Natural killer cell (primary cell): ENCODE data around the gene SLC22A23. TPM values are rescaled to one million over a fixed set of nuclear protein-coding genes. Genes with fewer than 3 reads are reported as not detected.

Experiments used
- ATAC-seq, 3 donors: fragments of 150-1000 bp in 2 of 3; fragments of 200-7000 bp in 1 of 3; cut with Tn5 transposase; 1 replicate in 1 of 3; 2 replicates in 2 of 3; pipeline ENCODE4 v1.10.0; 2021; ENCODE audit warnings: mild to moderate bottlenecking in 2 of 3, moderate library complexity in 2 of 3
- DNase-seq, 2 donors: peaks; one replicate each; pipeline versions ENCODE4 v3.0.0 to v3.0.0-alpha.2; 2013 to 2021; ENCODE audit warnings: mixed read lengths in 1 of 2
- H3K27ac ChIP-seq: one replicate; pipeline ENCODE4 v1.5.1; 2013; ENCODE audit warnings: mild to moderate bottlenecking, low read length
- H3K27me3 ChIP-seq: one replicate; pipeline ENCODE4 v1.6.1; 2013; ENCODE audit warnings: low read length; ENCODE audit not compliant: control insufficient read depth, insufficient read depth
- H3K36me3 ChIP-seq: one replicate; pipeline ENCODE4 v1.6.1; 2013; ENCODE audit warnings: low read length; ENCODE audit not compliant: control insufficient read depth, insufficient read depth
- H3K4me1 ChIP-seq: one replicate; pipeline ENCODE4 v1.6.1; 2013; ENCODE audit warnings: low read length; ENCODE audit not compliant: control insufficient read depth, insufficient read depth
- H3K4me3 ChIP-seq: one replicate; pipeline ENCODE4 v1.5.1; 2013; ENCODE audit warnings: low read length
- H3K9me3 ChIP-seq: one replicate; pipeline ENCODE4 v1.6.1; 2013; ENCODE audit warnings: low read length; ENCODE audit not compliant: control insufficient read depth, insufficient read depth
- H3K27ac Mint-ChIP-seq, 2 donors: one replicate each; pipeline ENCODE4 v1.8.0; 2022; ENCODE audit warnings: mild to moderate bottlenecking in 2 of 2, mixed read lengths in 2 of 2, moderate library complexity in 1 of 2
- H3K27me3 Mint-ChIP-seq, 2 donors: one replicate each; pipeline ENCODE4 v1.8.0; 2022; ENCODE audit warnings: low read depth in 2 of 2, mixed read lengths in 2 of 2
- H3K36me3 Mint-ChIP-seq: one replicate; pipeline ENCODE4 v1.8.0; 2022; ENCODE audit warnings: mixed read lengths
- H3K4me1 Mint-ChIP-seq, 2 donors: one replicate each; pipeline ENCODE4 v1.8.0; 2022; ENCODE audit warnings: mixed read lengths in 2 of 2
- H3K4me3 Mint-ChIP-seq: one replicate; pipeline ENCODE4 v1.8.0; 2022; ENCODE audit warnings: mild to moderate bottlenecking, moderate library complexity, mixed read lengths
- H3K9me3 Mint-ChIP-seq, 2 donors: one replicate each; pipeline ENCODE4 v1.8.0; 2022; ENCODE audit warnings: mixed read lengths in 2 of 2
- WGBS: methylation state at CpG from one replicate; pipeline ENCODE4 v1.1.7; 2013; ENCODE audit warnings: missing lambda C conversion rate; ENCODE audit not compliant: insufficient coverage; 5-methylcytosine and 5-hydroxymethylcytosine counted together
- intact Hi-C: fragments of 100-400 bp; cut with micrococcal nuclease; formaldehyde crosslinking; loops from one replicate; pipeline ENCODE4 v1.14.2; 2022
- total RNA-seq, 4 donors: library from RNA; stranded (reverse); fragments of 120-200 nt in 1 of 4; gene quantifications; one replicate each; pipeline versions ENCODE4 v1.2.3 to v1.2.4, GENCODE V29; 2013 to 2022
- TF ChIP-seq, protein P1 (sequence below): fragments of 200-600 bp; IDR thresholded peaks from one replicate; pipeline ENCODE4 v1.8.0; 2022; ENCODE audit warnings: antibody characterized with exemption

SLC22A23 gene
- total RNA-seq, 3 donors from 2014 or later (not counting 1 experiment from before 2014, with no cell fraction given): 0.24 to 0.79 (median 0.38) TPM

- intact Hi-C loops: no loop called here
- no peak for ATAC-seq
- TF ChIP-seq, protein P1, sequence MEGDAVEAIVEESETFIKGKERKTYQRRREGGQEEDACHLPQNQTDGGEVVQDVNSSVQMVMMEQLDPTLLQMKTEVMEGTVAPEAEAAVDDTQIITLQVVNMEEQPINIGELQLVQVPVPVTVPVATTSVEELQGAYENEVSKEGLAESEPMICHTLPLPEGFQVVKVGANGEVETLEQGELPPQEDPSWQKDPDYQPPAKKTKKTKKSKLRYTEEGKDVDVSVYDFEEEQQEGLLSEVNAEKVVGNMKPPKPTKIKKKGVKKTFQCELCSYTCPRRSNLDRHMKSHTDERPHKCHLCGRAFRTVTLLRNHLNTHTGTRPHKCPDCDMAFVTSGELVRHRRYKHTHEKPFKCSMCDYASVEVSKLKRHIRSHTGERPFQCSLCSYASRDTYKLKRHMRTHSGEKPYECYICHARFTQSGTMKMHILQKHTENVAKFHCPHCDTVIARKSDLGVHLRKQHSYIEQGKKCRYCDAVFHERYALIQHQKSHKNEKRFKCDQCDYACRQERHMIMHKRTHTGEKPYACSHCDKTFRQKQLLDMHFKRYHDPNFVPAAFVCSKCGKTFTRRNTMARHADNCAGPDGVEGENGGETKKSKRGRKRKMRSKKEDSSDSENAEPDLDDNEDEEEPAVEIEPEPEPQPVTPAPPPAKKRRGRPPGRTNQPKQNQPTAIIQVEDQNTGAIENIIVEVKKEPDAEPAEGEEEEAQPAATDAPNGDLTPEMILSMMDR: no peak
- Histone ChIP-seq H3K27ac (no peak overlapping the region), H3K9me3 (no peaks in the 10 kb centered on the region), H3K36me3 (no peaks in the 10 kb centered on the region), H3K4me3 (no peak overlapping the region), H3K27me3 (no peaks in the 10 kb centered on the region), H3K4me1 (peaks cover 16% of the 10 kb centered on the region)
- Mint-ChIP-seq H3K36me3 (no peaks in the 10 kb centered on the region), H3K4me3 (no peak overlapping the region), H3K27ac (no peak overlapping the region), H3K9me3 (no peaks in the 10 kb centered on the region), H3K27me3 (peaks cover 24 to 26% of the 10 kb centered on the region in 2 donors), H3K4me1 (peaks cover 15 to 18% of the 10 kb centered on the region in 2 donors)
- 90% methylated on average over 9 of the region's 9 CpGs for WGBS
- no peak for DNase-seq
These were observed 104.9 kb downstream of the SLC22A23 start for GRCh38 chr6:3351829-3352524.

GRCh38 chr6:3351105-3351676 lies 105.7 kb downstream of the SLC22A23 start:
- Mint-ChIP-seq H3K27me3 (peaks cover 32 to 33% of the 10 kb centered on the region in 2 donors), H3K9me3 (no peaks in the 10 kb centered on the region), H3K36me3 (no peaks in the 10 kb centered on the region), H3K4me3 (no peak overlapping the region), H3K4me1 (peaks cover 9 to 13% of the 10 kb centered on the region in 2 donors), H3K27ac (no peak overlapping the region)
- Histone ChIP-seq H3K27ac (no peak overlapping the region), H3K27me3 (no peaks in the 10 kb centered on the region), H3K4me1 (peaks cover 8% of the 10 kb centered on the region), H3K4me3 (no peak overlapping the region), H3K36me3 (no peaks in the 10 kb centered on the region), H3K9me3 (no peaks in the 10 kb centered on the region)
- intact Hi-C loops: no loop called here
- TF ChIP-seq, protein P1: no peak
- 74% methylated on average over 15 of the region's 15 CpGs for WGBS
- ATAC-seq: no peak
- DNase-seq: no peak

DNA sequence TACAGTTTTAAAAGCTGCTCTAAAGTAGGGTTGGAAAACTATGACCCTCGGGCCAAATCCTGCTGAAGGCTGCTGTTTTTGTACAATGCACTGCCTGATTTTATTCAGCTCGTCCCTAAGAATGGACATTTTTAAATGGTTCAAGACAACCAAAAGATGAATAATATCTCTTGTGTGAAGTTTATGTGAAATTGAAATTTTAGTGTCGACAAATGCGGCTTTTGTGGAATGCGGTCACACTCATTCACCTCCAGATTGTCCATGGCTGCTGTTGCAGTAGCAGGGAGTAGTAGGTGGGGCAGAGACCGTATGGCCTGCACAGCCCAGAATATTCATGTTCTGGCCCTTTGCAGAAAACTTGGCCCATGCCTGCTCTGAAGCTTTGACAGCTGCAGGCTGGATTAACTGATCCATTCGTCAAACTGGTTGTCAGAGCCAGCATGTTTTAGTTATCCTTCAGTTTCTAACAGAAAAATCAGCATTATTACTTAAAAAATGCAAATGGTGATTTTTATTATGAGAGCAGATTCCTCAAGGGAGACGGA lies 106.5 kb downstream of the SLC22A23 start:
- Mint-ChIP-seq H3K9me3 (no peaks in the 10 kb centered on the region), H3K36me3 (no peaks in the 10 kb centered on the region), H3K4me3 (no peak overlapping the region), H3K4me1 (peaks cover under 1 to 5% of the 10 kb centered on the region in 2 donors), H3K27ac (no peak overlapping the region), H3K27me3 (peaks cover 35 to 36% of the 10 kb centered on the region in 2 donors)
- no peak for ATAC-seq
- Histone ChIP-seq H3K27ac (no peak overlapping the region), H3K4me3 (no peak overlapping the region), H3K9me3 (no peaks in the 10 kb centered on the region), H3K4me1 (peaks cover 2% of the 10 kb centered on the region), H3K27me3 (no peaks in the 10 kb centered on the region), H3K36me3 (no peaks in the 10 kb centered on the region)
- intact Hi-C loops: no loop called here
- no peak for DNase-seq
- TF ChIP-seq, protein P1: no peak
- 87% methylated on average over 7 of the region's 8 CpGs for WGBS
